Measurements from ENCODE around the gene YLPM1.

GRCh38 chr14:74835645-74836250 is 72.6 kb downstream of the YLPM1 start:
- TF ChIP-seq YY1 (IDR thresholded peaks at IDR 0.05; ENCODE audit: insufficient read depth, insufficient read length) (no peak), SUZ12 (IDR thresholded peaks at IDR 0.05; ENCODE audit: extremely low read depth, insufficient read depth, insufficient read length) (no peak)
